ENCODE data around the gene ADAMTS12. TPM values are rescaled to one million over a fixed set of nuclear protein-coding genes. Genes with fewer than 3 reads are reported as not detected.

ADAMTS12 gene
- total RNA-seq, 2 donors from 2014 or later: 0.42 to 1.1 TPM

- DNase-seq: no peak
- Histone ChIP-seq H3K36me3 (no peaks in the 10 kb centered on the region), H3K4me3 (no peak overlapping the region)
These were observed 119.4 kb downstream of the ADAMTS12 start for GRCh38 chr5:33772380-33772897.

GRCh38 chr5:33769968-33770367, 121.8 kb downstream of the ADAMTS12 start:
- H3K27me3 ChIP-seq: no peaks in the 10 kb centered on the region
- intact Hi-C loops (cut with DNase I): no loop called here
- no peaks in the 10 kb centered on the region for H3K4me1 ChIP-seq
- H3K9me3 ChIP-seq: no peaks in the 10 kb centered on the region
- no peak for TF ChIP-seq CTCF (IDR thresholded peaks at IDR 0.05)
- no peak overlapping the region for H3K27ac ChIP-seq
- H3K4me3 ChIP-seq: no peak overlapping the region
- H3K36me3 ChIP-seq: no peaks in the 10 kb centered on the region
- no peak overlapping the region for H3K9ac ChIP-seq (ENCODE audit: low read depth in 2 of 2, low read length in 2 of 2)
- DNase-seq: no peak

More at GRCh38 chr5:33772380-33772897, 119.4 kb downstream of the ADAMTS12 start:
- Histone ChIP-seq H3K9ac (ENCODE audit: low read depth in 2 of 2, low read length in 2 of 2) (no peak overlapping the region), H3K4me1 (no peaks in the 10 kb centered on the region), H3K27ac (no peak overlapping the region), H3K9me3 (no peaks in the 10 kb centered on the region), H3K27me3 (no peaks in the 10 kb centered on the region)
- TF ChIP-seq CTCF (IDR thresholded peaks at IDR 0.05): no peak
- intact Hi-C loops (cut with DNase I): no loop called here

GRCh38 chr5:33769196-33769595, 122.6 kb downstream of the ADAMTS12 start:
- no peak overlapping the region for H3K4me3 ChIP-seq
- H3K27me3 ChIP-seq: no peaks in the 10 kb centered on the region
- intact Hi-C loops (cut with DNase I): no loop called here
- no peaks in the 10 kb centered on the region for H3K9me3 ChIP-seq
- H3K4me1 ChIP-seq: no peaks in the 10 kb centered on the region
- no peaks in the 10 kb centered on the region for H3K36me3 ChIP-seq
- TF ChIP-seq CTCF (IDR thresholded peaks at IDR 0.05): no peak
- no peak overlapping the region for H3K9ac ChIP-seq (ENCODE audit: low read depth in 2 of 2, low read length in 2 of 2)
- no peak overlapping the region for H3K27ac ChIP-seq
- DNase-seq: no peak

- no peaks in the 10 kb centered on the region for H3K4me1 ChIP-seq
- no peaks in the 10 kb centered on the region for H3K36me3 ChIP-seq
- H3K9ac ChIP-seq (ENCODE audit: low read depth in 2 of 2, low read length in 2 of 2): no peak overlapping the region
- H3K27me3 ChIP-seq: no peaks in the 10 kb centered on the region
- DNase-seq: no peak
- intact Hi-C loops (cut with DNase I): no loop called here
- no peak for TF ChIP-seq CTCF (IDR thresholded peaks at IDR 0.05)
- no peaks in the 10 kb centered on the region for H3K9me3 ChIP-seq
- no peak overlapping the region for H3K27ac ChIP-seq
- H3K4me3 ChIP-seq: no peak overlapping the region
These were observed 125.8 kb downstream of the ADAMTS12 start for GRCh38 chr5:33766023-33766422.

GRCh38 chr5:33764786-33765185, 127.0 kb downstream of the ADAMTS12 start:
- no peaks in the 10 kb centered on the region for H3K27me3 ChIP-seq
- no peak for DNase-seq
- H3K27ac ChIP-seq: no peak overlapping the region
- intact Hi-C loops (cut with DNase I): no loop called here
- no peak overlapping the region for H3K9ac ChIP-seq (ENCODE audit: low read depth in 2 of 2, low read length in 2 of 2)
- H3K9me3 ChIP-seq: no peaks in the 10 kb centered on the region
- no peak for TF ChIP-seq CTCF (IDR thresholded peaks at IDR 0.05)
- no peaks in the 10 kb centered on the region for H3K4me1 ChIP-seq
- no peaks in the 10 kb centered on the region for H3K36me3 ChIP-seq
- no peak overlapping the region for H3K4me3 ChIP-seq
